SJSA1 (cell line): Measurements from ENCODE around the gene PPP5C. TPM values are rescaled to one million over a fixed set of nuclear protein-coding genes. Genes with fewer than 3 reads are reported as not detected.

Source experiments
- total RNA-seq: library from RNA; depleted of rRNA; stranded (reverse); fragments of >200 nt; shearing (Covaris generic); gene quantifications from 2 replicates; pipeline ENCODE4 v1.2.3, GENCODE V29; 2014; rRNA removed

PPP5C gene
- total RNA-seq, 1 experiment from 2014 or later = 79.9 TPM

Other genes with a start within 250 kb of the PPP5C start
- gene IGFL3, start 222.4 kb upstream of the PPP5C start, total RNA-seq = not detected in 2 replicates
- gene IGFL2, start 198.8 kb upstream of the PPP5C start, total RNA-seq = not detected in 2 replicates
- gene IGFL1, start 117.3 kb upstream of the PPP5C start, total RNA-seq = not detected in 2 replicates
- not detected in 2 replicates for gene HIF3A, start 50.0 kb upstream of the PPP5C start, total RNA-seq
- 12.5 and 18.6 TPM in 2 replicates for gene CCDC8, start 66.5 kb downstream of the PPP5C start, total RNA-seq
- not detected in 2 replicates for gene PNMA8C, start 81.8 kb downstream of the PPP5C start, total RNA-seq
- gene PNMA8A, start 124.5 kb downstream of the PPP5C start, total RNA-seq = 7.6 and 8.1 TPM in 2 replicates
- not detected in 2 replicates for gene PNMA8B, start 148.8 kb downstream of the PPP5C start, total RNA-seq